ENCODE results near the gene CFAP46.
"Not testable (repeated sequence)": the region's sequence is repeated elsewhere in the genome, so short reads cannot be mapped to it uniquely, and the experiment has no call there.

CFAP46 gene

GRCh38 chr10:132962623-132963429, 20.5 kb upstream of the CFAP46 start:
- DNase-seq, result no peak

GRCh38 chr10:132961787-132962622, 19.6 kb upstream of the CFAP46 start:
- DNase-seq, result peak; percentile 52

GRCh38 chr10:132961420-132961786, 19.0 kb upstream of the CFAP46 start:
- no peak for DNase-seq

GRCh38 chr10:132960631-132961419, 18.5 kb upstream of the CFAP46 start:
- DNase-seq, result no peak

GRCh38 chr10:132960071-132960472, 17.7 kb upstream of the CFAP46 start:
- DNase-seq, result no peak

- DNase-seq, result no peak
These were observed 17.2 kb upstream of the CFAP46 start for GRCh38 chr10:132959559-132959961.

- no peak for DNase-seq
These were observed 16.7 kb upstream of the CFAP46 start for GRCh38 chr10:132958883-132959558.

- DNase-seq, result no peak
These were observed 15.9 kb upstream of the CFAP46 start for GRCh38 chr10:132957981-132958882.

- DNase-seq, result no peak
These were observed 14.8 kb upstream of the CFAP46 start for GRCh38 chr10:132957131-132957530.

GRCh38 chr10:132956259-132956658, 13.9 kb upstream of the CFAP46 start:
- not testable (repeated sequence) for DNase-seq

- DNase-seq, result no peak
These were observed 13.1 kb upstream of the CFAP46 start for GRCh38 chr10:132955479-132955878.

GRCh38 chr10:132953428-132953827, 11.1 kb upstream of the CFAP46 start:
- DNase-seq, result no peak

- DNase-seq, result no peak
These were observed 9.6 kb upstream of the CFAP46 start for GRCh38 chr10:132951926-132952325.

- DNase-seq, result no peak
These were observed 6.0 kb upstream of the CFAP46 start for GRCh38 chr10:132948351-132948750.

GRCh38 chr10:132947843-132948242, 5.5 kb upstream of the CFAP46 start:
- no peak for DNase-seq

- no peak for DNase-seq
These were observed 4.6 kb upstream of the CFAP46 start for GRCh38 chr10:132946806-132947546.

- no peak for DNase-seq
These were observed 3.9 kb upstream of the CFAP46 start for GRCh38 chr10:132946311-132946710.

GRCh38 chr10:132945894-132946255, 3.5 kb upstream of the CFAP46 start:
- no peak for DNase-seq

GRCh38 chr10:132945125-132945893, 2.9 kb upstream of the CFAP46 start:
- DNase-seq, result no peak

- no peak for DNase-seq
These were observed 2.1 kb upstream of the CFAP46 start for GRCh38 chr10:132944510-132944909.

All from hematopoietic multipotent progenitor cell treated with erythropoietin and hydrocortisone succinate and interleukin-3 and kit ligand, for 6 days (in vitro differentiated cells).